K562 (cell line): ENCODE measurements around the gene DGCR8.

Experiments
- EZH2 ChIP-seq: IDR thresholded peaks from 2 replicates; pipeline ENCODE4 v1.6.1; 2012; ENCODE audit warnings: low read depth, mild to moderate bottlenecking, inconsistent platforms, low read length, borderline replicate concordance
- MYNN ChIP-seq, 2 experiments: sonication (generic); formaldehyde crosslinking in 1 of 2; IDR thresholded peaks; 2 replicates each; pipeline versions ENCODE4 v1.5.0 to v1.6.1; 2016 to 2020; ENCODE audit warnings: antibody characterized with exemption in 1 of 2, missing genetic modification reagents in 1 of 2
- NFIX ChIP-seq: fragments of 250-450 bp; sonication (Bioruptor Pico); IDR thresholded peaks from 2 replicates; pipeline ENCODE4 v1.4.0; 2020; ENCODE audit warnings: low read depth, mild to moderate bottlenecking, moderate library complexity
- SREBF2 ChIP-seq: sonication (generic); formaldehyde crosslinking; IDR thresholded peaks from 2 replicates; pipeline ENCODE4 v1.4.0; 2020; ENCODE audit warnings: mild to moderate bottlenecking, missing genetic modification reagents
- TF ChIP-seq, protein P1 (sequence below): sonication (generic); formaldehyde crosslinking; IDR thresholded peaks from 2 replicates; pipeline ENCODE4 v1.8.0; 2022; ENCODE audit warnings: missing genetic modification reagents, mild to moderate bottlenecking, borderline replicate concordance
- TF ChIP-seq, protein P2 (sequence below): fragments of 450-650 bp; IDR thresholded peaks from 2 replicates; pipeline ENCODE4 v1.6.1; 2016; ENCODE audit warnings: missing biosample characterization, missing genetic modification characterization
- TF ChIP-seq, protein P3 (sequence below), 3 experiments: IDR thresholded peaks in 2 of 3; conservative IDR thresholded peaks in 1 of 3; 2 replicates each; pipeline ENCODE4 v1.5.1; 2011 to 2012; ENCODE audit warnings: low read length in 3 of 3, mild to moderate bottlenecking in 3 of 3, control low read depth in 2 of 3, improper control_type of control experiment in 1 of 3, inconsistent platforms in 1 of 3, low read depth in 1 of 3, mixed read lengths in 1 of 3, moderate library complexity in 1 of 3; ENCODE audit not compliant: insufficient read depth in 2 of 3
- TF ChIP-seq, protein P4 (sequence below): sonication (generic); formaldehyde crosslinking; IDR thresholded peaks from 2 replicates; pipeline ENCODE4 v1.5.0; 2020; ENCODE audit warnings: missing genetic modification reagents

DNA sequence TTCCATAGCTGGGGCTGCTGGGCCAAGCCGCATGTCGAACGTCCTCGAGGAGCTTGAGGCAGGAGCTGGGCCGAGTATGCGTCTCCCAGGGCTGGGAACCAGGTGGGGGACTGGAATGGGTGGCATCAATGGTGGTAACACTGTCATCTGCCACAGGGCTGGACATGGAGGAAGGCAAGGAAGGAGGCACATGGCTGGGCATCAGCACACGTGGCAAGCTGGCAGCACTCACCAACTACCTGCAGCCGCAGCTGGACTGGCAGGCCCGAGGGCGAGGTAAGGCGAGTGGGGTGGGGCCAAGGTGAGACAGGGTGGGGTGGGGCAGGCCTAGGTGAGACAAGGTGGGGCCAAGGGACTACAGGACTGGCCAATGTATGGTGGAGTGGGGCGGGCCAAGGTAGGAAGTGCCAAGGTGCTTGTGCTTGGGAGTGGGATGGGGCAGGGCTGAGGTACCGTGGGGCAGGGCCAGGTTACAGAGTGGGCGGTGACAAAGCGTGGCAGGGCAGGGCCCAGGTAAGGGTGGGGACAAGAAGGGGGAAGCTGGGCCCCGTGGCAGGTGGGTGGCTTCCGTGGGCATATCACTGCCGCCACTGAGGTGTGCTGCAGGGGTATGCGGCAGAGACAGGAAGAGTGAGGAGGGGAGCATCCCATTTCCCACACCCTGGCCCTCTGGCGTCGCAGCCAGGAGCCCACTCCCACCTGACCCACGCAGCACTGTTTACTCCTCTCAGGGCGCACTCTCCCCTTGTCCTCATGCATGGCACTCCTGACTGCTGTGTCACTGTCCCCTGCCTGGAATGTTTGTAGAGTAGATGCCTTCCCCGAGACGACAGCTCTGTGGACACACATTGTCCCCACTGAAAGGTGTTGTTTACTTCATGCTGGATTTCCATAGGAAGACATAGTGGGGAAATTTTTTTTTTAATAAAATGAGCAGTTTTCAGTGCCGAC lies 27.5 kb upstream of the DGCR8 start:
- TF ChIP-seq MYNN (IDR thresholded peaks at IDR 0.05) (no peak), MYNN (CRISPR knock-in tag; IDR thresholded peaks at IDR 0.05) (no peak), NFIX (CRISPR knock-in tag) (no peak), EZH2 (no peak), SREBF2 (CRISPR knock-in tag) (no peak)
- TF ChIP-seq, protein P1, sequence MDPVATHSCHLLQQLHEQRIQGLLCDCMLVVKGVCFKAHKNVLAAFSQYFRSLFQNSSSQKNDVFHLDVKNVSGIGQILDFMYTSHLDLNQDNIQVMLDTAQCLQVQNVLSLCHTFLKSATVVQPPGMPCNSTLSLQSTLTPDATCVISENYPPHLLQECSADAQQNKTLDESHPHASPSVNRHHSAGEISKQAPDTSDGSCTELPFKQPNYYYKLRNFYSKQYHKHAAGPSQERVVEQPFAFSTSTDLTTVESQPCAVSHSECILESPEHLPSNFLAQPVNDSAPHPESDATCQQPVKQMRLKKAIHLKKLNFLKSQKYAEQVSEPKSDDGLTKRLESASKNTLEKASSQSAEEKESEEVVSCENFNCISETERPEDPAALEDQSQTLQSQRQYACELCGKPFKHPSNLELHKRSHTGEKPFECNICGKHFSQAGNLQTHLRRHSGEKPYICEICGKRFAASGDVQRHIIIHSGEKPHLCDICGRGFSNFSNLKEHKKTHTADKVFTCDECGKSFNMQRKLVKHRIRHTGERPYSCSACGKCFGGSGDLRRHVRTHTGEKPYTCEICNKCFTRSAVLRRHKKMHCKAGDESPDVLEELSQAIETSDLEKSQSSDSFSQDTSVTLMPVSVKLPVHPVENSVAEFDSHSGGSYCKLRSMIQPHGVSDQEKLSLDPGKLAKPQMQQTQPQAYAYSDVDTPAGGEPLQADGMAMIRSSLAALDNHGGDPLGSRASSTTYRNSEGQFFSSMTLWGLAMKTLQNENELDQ (CRISPR knock-in tag): no peak
- TF ChIP-seq, protein P2, sequence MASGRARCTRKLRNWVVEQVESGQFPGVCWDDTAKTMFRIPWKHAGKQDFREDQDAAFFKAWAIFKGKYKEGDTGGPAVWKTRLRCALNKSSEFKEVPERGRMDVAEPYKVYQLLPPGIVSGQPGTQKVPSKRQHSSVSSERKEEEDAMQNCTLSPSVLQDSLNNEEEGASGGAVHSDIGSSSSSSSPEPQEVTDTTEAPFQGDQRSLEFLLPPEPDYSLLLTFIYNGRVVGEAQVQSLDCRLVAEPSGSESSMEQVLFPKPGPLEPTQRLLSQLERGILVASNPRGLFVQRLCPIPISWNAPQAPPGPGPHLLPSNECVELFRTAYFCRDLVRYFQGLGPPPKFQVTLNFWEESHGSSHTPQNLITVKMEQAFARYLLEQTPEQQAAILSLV (tag): no peak
- TF ChIP-seq, protein P3, sequence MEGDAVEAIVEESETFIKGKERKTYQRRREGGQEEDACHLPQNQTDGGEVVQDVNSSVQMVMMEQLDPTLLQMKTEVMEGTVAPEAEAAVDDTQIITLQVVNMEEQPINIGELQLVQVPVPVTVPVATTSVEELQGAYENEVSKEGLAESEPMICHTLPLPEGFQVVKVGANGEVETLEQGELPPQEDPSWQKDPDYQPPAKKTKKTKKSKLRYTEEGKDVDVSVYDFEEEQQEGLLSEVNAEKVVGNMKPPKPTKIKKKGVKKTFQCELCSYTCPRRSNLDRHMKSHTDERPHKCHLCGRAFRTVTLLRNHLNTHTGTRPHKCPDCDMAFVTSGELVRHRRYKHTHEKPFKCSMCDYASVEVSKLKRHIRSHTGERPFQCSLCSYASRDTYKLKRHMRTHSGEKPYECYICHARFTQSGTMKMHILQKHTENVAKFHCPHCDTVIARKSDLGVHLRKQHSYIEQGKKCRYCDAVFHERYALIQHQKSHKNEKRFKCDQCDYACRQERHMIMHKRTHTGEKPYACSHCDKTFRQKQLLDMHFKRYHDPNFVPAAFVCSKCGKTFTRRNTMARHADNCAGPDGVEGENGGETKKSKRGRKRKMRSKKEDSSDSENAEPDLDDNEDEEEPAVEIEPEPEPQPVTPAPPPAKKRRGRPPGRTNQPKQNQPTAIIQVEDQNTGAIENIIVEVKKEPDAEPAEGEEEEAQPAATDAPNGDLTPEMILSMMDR (IDR thresholded peaks at IDR 0.05 in 2 of 3, conservative IDR thresholded peaks at IDR 0.05 in 1 of 3; ENCODE audit: insufficient read depth in 2 of 3, low read depth in 1 of 3, low read length in 3 of 3): no peak
- TF ChIP-seq, protein P4, sequence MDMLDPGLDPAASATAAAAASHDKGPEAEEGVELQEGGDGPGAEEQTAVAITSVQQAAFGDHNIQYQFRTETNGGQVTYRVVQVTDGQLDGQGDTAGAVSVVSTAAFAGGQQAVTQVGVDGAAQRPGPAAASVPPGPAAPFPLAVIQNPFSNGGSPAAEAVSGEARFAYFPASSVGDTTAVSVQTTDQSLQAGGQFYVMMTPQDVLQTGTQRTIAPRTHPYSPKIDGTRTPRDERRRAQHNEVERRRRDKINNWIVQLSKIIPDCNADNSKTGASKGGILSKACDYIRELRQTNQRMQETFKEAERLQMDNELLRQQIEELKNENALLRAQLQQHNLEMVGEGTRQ: no peak
